Measurements from ENCODE around the gene ESYT2.
"Not testable (repeated sequence)": the region's sequence is repeated elsewhere in the genome, so short reads cannot be mapped to it uniquely, and the experiment has no call there.

The ESYT2 gene

DNA sequence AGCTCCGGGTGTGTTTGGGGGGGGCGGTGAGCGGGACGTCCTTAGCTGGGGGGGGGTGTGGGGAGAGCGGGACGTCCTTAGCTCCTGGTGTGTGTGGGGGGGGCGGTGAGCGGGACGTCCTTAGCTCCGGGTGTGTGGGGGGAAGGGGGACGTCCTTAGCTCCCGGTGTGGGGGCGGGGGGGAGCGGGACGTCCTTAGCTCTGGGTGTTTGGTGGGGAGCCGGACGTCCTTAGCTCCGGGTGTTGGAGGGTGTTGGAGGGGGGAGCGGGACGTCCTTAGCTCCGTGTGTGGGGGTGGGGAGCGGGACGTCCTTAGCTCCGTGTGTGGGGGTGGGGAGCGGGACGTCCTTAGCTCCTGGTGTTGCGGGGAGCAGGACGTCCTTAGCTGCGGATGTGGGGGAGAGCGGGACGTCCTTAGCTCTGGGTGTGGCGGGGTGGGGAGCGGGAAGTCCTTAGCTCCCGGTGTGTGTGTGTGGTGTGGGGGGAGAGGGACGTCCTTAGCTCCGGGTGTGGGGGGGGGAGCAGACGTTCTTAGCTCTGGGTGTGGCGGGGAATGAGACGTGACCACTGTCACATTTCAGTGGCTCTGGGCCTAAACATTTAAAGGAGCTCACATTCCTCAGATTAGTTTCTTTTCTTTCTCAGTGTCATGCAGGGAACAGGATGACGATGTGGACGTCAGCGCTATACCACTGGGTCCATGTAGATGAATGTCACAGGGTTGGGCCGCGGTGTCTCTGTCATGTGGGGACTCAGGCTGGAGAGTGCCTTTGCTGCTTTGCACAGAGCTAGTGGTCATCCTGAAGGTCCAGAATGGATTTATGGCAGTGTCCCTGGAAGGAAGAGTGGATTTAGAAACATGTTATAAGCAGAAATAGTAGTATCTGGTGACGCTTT is 34.5 kb upstream of the ESYT2 start:
- DNase-seq (ENCODE audit: low read depth, low spot score): peak; percentile 78
- TF ChIP-seq, protein P1, sequence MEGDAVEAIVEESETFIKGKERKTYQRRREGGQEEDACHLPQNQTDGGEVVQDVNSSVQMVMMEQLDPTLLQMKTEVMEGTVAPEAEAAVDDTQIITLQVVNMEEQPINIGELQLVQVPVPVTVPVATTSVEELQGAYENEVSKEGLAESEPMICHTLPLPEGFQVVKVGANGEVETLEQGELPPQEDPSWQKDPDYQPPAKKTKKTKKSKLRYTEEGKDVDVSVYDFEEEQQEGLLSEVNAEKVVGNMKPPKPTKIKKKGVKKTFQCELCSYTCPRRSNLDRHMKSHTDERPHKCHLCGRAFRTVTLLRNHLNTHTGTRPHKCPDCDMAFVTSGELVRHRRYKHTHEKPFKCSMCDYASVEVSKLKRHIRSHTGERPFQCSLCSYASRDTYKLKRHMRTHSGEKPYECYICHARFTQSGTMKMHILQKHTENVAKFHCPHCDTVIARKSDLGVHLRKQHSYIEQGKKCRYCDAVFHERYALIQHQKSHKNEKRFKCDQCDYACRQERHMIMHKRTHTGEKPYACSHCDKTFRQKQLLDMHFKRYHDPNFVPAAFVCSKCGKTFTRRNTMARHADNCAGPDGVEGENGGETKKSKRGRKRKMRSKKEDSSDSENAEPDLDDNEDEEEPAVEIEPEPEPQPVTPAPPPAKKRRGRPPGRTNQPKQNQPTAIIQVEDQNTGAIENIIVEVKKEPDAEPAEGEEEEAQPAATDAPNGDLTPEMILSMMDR (IDR thresholded peaks at IDR 0.05; ENCODE audit: insufficient read depth, low read length, missing control alignments): no peak
- CTCF ChIA-PET: interaction anchor here (0.5 to 1.1 kb wide), 2 partner anchors 21 to 80 kb away, joined by 3 read pairs; no protein-coding TSS in a partner anchor
- POLR2A ChIA-PET: interaction anchor here (0.7 to 1.9 kb wide), 7 partner anchors 26 to 159 kb away, joined by 3 to 8 read pairs (median 3); partner anchors contain the start of genes ESYT2 and NCAPG2
- H3K4me3 ChIP-seq (ENCODE audit: low read depth, low read length): peak overlapping the region; percentile 54

- POLR2A ChIA-PET: interaction anchor here (1.4 to 1.9 kb wide), 3 partner anchors 34 to 158 kb away, joined by 6 to 8 read pairs (median 7); partner anchors contain the start of genes ESYT2 and NCAPG2
- DNase-seq (ENCODE audit: low read depth, low spot score); CTCF ChIA-PET: not testable (repeated sequence)
- peak overlapping the region; percentile 54 for H3K4me3 ChIP-seq (ENCODE audit: low read depth, low read length)
These were observed 33.8 kb upstream of the ESYT2 start for GRCh38 chr7:158862985-158863610.

- ChIA-PET CTCF (no interaction called here), POLR2A (no interaction called here)
- H3K4me3 ChIP-seq (ENCODE audit: low read depth, low read length): no peak overlapping the region
- TF ChIP-seq, protein P1 (IDR thresholded peaks at IDR 0.05; ENCODE audit: insufficient read depth, low read length, missing control alignments): no peak
- DNase-seq (ENCODE audit: low read depth, low spot score): no peak
These were observed 32.8 kb upstream of the ESYT2 start for GRCh38 chr7:158861936-158862704.

DNA sequence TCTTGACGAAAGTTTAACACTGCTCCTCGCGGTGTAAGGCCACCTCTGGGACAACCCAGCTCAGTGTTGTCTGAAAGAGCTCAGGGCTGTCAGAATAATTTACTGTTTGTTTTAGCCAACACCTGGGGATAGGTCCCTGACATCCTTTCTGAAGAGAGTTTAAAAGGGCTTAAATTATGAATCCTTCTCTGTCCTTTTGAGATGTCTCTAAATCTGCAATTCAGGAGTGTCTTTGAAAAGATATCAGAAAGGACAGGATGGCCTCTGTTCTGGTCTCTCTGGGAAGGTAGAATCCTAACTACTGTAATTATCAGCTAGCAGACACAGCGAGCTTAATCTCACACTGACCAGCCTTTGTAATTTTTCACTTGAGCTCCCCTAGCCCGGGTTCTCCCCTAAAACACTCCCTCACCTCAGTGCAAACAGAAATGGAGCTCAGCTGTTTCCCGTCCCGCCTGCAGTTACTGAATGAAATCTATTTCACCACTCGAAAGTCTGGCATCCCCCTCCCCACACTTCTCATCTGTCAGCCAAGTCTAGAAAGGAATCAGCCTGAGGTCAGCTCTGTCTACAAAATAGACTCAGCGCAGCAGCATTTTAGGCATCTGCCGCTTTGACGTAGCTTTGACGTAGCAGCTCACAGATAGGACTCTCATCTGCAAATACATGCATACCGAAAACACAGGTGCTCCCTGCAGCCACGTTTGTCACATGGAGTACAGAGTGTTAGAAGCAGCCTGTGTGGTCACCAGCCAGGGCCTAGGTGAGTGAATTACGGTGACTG is 31.9 kb upstream of the ESYT2 start:
- CTCF ChIA-PET: interaction anchor here (1.4 kb wide), 1 partner anchor 11 kb away, joined by 5 read pairs; no protein-coding TSS in a partner anchor
- no peak overlapping the region for H3K4me3 ChIP-seq (ENCODE audit: low read depth, low read length)
- TF ChIP-seq, protein P1 (IDR thresholded peaks at IDR 0.05; ENCODE audit: insufficient read depth, low read length, missing control alignments): no peak
- no peak for DNase-seq (ENCODE audit: low read depth, low spot score)
- POLR2A ChIA-PET: interaction anchor here (0.6 kb wide), 1 partner anchor 13 kb away, joined by 4 read pairs; no protein-coding TSS in a partner anchor

DNA sequence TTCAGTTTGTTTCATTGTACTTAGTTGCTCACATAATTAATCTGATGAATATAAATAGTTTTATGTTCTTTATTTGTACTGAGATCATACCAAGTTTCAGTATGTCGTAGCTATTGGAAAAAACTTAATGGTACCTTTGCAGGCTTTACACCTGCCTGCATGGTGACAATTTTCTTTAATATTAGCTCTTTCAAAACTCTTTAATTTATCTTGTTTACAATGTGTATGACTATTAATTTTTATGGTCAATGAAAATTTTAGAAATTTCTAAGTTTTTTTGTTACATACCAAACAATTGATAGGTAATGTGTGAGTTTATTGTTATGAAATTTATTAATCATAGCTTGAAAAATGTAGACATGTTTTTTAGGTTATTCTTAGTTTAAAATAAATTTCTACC is 31.1 kb upstream of the ESYT2 start:
- ChIA-PET CTCF (interaction anchor here (1.4 kb wide), 1 partner anchor 12 kb away, joined by 5 read pairs; no protein-coding TSS in a partner anchor), POLR2A (no interaction called here)
- H3K4me3 ChIP-seq (ENCODE audit: low read depth, low read length): no peak overlapping the region
- DNase-seq (ENCODE audit: low read depth, low spot score): no peak
- TF ChIP-seq, protein P1 (IDR thresholded peaks at IDR 0.05; ENCODE audit: insufficient read depth, low read length, missing control alignments): no peak
